HepG2 (cell line): ENCODE measurements around the gene CAMK2D. TPM values are rescaled to one million over a fixed set of nuclear protein-coding genes. Genes with fewer than 3 reads are reported as not detected.
A peak's percentile ranks its signal among the peaks of the same experiment; 100 is the strongest.

Experiments used
- ASH2L ChIP-seq: fragments of 300-600, 200-600 bp; sonication (generic); IDR thresholded peaks from 2 replicates; pipeline ENCODE4 v1.7.0; 2017; ENCODE audit warnings: low read depth, mild to moderate bottlenecking, moderate library complexity, mixed read lengths, low read length; ENCODE audit not compliant: insufficient read length
- HOXA5 ChIP-seq: sonication (generic); formaldehyde crosslinking; IDR thresholded peaks from 2 replicates; pipeline ENCODE4 v1.4.0; 2020; ENCODE audit warnings: missing genetic modification reagents
- NR2C2 ChIP-seq: sonication (generic); formaldehyde crosslinking; IDR thresholded peaks from 2 replicates; pipeline ENCODE4 v1.4.0; 2020; ENCODE audit warnings: missing genetic modification reagents, mild to moderate bottlenecking, moderate library complexity, borderline replicate concordance
- RFXAP ChIP-seq: sonication (generic); formaldehyde crosslinking; IDR thresholded peaks from 2 replicates; pipeline ENCODE4 v1.4.0; 2020; ENCODE audit warnings: missing genetic modification reagents, borderline replicate concordance
- SP5 ChIP-seq: IDR thresholded peaks from 2 replicates; pipeline ENCODE4 v1.6.1; 2016; ENCODE audit warnings: low read depth, borderline replicate concordance
- YEATS4 ChIP-seq: sonication (generic); formaldehyde crosslinking; IDR thresholded peaks from 2 replicates; pipeline ENCODE4 v1.4.0; 2020; ENCODE audit warnings: missing genetic modification reagents, borderline replicate concordance
- ZFP90 ChIP-seq: sonication (generic); formaldehyde crosslinking; IDR thresholded peaks from 2 replicates; pipeline ENCODE4 v1.8.0; 2022; ENCODE audit warnings: missing genetic modification reagents, mild to moderate bottlenecking, inconsistent platforms, borderline replicate concordance
- ZIK1 ChIP-seq: sonication (generic); formaldehyde crosslinking; IDR thresholded peaks from 2 replicates; pipeline ENCODE4 v1.5.0; 2020; ENCODE audit warnings: mild to moderate bottlenecking, low read depth, missing genetic modification reagents, borderline replicate concordance
- ZNF7 ChIP-seq: IDR thresholded peaks from 2 replicates; pipeline ENCODE4 v1.6.1; 2016; ENCODE audit warnings: missing biosample characterization, missing genetic modification reagents
- ZNF772 ChIP-seq: sonication (generic); formaldehyde crosslinking; IDR thresholded peaks from 2 replicates; pipeline ENCODE4 v1.5.0; 2020; ENCODE audit warnings: mild to moderate bottlenecking, missing genetic modification reagents
- ZNF792 ChIP-seq: IDR thresholded peaks from 2 replicates; pipeline ENCODE4 v1.6.1; 2016
- ZNF891 ChIP-seq: sonication (generic); formaldehyde crosslinking; IDR thresholded peaks from 2 replicates; pipeline ENCODE4 v1.5.0; 2020; ENCODE audit warnings: mild to moderate bottlenecking, missing genetic modification reagents
- polyA plus RNA-seq, 8 experiments: library from polyadenylated mRNA; depleted of rRNA in 3 of 8; stranded (reverse) in 7 of 8; unstranded in 1 of 8; fragments of >200 nt; fragmentation: Illumina TruSeq in 4 of 8; extraction: Trizol in 4 of 8; gene quantifications; 2 replicates each; pipeline versions ENCODE4 v1.2.1 to v1.2.3, GENCODE V29; 2011 to 2016; ENCODE audit warnings: low read depth in 4 of 8, missing spikeins in 1 of 8, mixed read lengths in 1 of 8; ENCODE audit not compliant: insufficient read depth in 1 of 8
- total RNA-seq, 5 experiments: library from RNA; depleted of rRNA; stranded (reverse); fragments of >200 nt; fragmentation: Illumina TruSeq; extraction: Trizol; gene quantifications; 2 replicates each; pipeline ENCODE4 v1.2.3, GENCODE V29; 2016; ENCODE audit warnings: low read depth in 1 of 5
- TF ChIP-seq, protein P1 (sequence below), 2 experiments: sonication (generic) in 1 of 2; formaldehyde crosslinking in 1 of 2; IDR thresholded peaks; 2 replicates each; pipeline versions ENCODE4 v1.4.0 to v1.6.1; 2016 to 2020; ENCODE audit warnings: borderline replicate concordance in 1 of 2, low read depth in 1 of 2, mild to moderate bottlenecking in 1 of 2, missing genetic modification reagents in 1 of 2
- TF ChIP-seq, protein P2 (sequence below): sonication (generic); formaldehyde crosslinking; IDR thresholded peaks from 2 replicates; pipeline ENCODE4 v1.4.0; 2020; ENCODE audit warnings: missing genetic modification reagents
- TF ChIP-seq, protein P3 (sequence below): sonication (generic); formaldehyde crosslinking; IDR thresholded peaks from 2 replicates; pipeline ENCODE4 v1.5.0; 2020; ENCODE audit warnings: mild to moderate bottlenecking, missing genetic modification reagents
- TF ChIP-seq, protein P4 (sequence below): sonication (generic); formaldehyde crosslinking; IDR thresholded peaks from 2 replicates; pipeline ENCODE4 v1.4.0; 2020; ENCODE audit warnings: missing genetic modification reagents
- TF ChIP-seq, protein P5 (sequence below): sonication (generic); formaldehyde crosslinking; IDR thresholded peaks from 2 replicates; pipeline ENCODE4 v1.8.0; 2022; ENCODE audit warnings: missing genetic modification reagents, low read depth, mild to moderate bottlenecking, borderline replicate concordance

The CAMK2D gene
- total and polyA plus RNA-seq, 2 of the 13 experiments (the other 11 are each of a cell fraction or from before 2014, with no cell fraction given): 18.0 to 65.4 TPM

DNA sequence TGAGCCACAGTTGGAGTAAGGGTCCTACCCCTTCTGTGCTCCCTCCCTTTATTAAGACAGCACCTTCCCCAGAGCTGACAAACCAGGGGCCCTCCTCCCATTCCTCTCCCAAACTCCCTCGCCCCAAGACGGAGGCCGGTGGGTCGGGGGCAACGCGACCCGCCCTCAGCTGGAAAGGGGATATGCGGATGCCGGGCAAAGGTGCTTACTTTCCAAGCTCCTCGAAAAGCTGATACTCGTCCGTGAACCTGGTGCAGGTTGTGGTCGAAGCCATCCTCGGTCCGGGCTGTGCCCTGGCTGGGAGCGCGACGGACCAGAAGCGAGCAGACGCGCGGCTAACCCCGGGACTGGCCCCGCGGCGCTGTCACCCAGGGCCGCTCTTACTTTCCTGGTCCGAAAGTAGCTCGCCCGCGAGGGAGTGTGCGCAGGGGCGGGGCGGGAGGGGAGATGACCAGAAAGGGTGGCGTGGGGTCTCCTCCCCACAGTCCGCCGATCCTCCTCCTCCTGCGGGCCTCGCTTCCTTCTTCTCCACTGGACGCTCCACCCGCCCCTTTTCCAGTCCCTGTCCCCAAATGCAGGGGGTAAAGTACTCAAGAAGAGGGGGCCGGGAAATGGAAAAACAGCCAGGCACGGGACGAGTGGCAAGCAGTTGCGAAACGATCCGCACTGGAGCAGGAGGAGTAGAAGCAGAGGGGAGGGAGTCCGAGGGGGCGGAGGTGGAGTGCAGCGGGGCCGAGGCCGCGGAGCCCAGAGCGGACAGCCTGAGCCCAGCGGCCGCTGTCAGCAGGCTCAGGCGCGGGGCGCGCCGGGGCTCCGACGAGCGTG is 531 bp downstream of the CAMK2D start (continued):
- TF ChIP-seq, protein P1, sequence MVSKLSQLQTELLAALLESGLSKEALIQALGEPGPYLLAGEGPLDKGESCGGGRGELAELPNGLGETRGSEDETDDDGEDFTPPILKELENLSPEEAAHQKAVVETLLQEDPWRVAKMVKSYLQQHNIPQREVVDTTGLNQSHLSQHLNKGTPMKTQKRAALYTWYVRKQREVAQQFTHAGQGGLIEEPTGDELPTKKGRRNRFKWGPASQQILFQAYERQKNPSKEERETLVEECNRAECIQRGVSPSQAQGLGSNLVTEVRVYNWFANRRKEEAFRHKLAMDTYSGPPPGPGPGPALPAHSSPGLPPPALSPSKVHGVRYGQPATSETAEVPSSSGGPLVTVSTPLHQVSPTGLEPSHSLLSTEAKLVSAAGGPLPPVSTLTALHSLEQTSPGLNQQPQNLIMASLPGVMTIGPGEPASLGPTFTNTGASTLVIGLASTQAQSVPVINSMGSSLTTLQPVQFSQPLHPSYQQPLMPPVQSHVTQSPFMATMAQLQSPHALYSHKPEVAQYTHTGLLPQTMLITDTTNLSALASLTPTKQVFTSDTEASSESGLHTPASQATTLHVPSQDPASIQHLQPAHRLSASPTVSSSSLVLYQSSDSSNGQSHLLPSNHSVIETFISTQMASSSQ (IDR thresholded peaks at IDR 0.05; ENCODE audit: low read depth): no peak
- TF ChIP-seq, protein P1 (CRISPR knock-in tag; IDR thresholded peaks at IDR 0.05; ENCODE audit: borderline replicate concordance): peak; percentile 41; the same call in 1 of the 2 replicates
- TF ChIP-seq, protein P2, sequence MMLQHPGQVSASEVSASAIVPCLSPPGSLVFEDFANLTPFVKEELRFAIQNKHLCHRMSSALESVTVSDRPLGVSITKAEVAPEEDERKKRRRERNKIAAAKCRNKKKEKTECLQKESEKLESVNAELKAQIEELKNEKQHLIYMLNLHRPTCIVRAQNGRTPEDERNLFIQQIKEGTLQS (CRISPR knock-in tag): 0 out of 2 replicates have a peak, but pooled peaks have one; percentile 15
- TF ChIP-seq ZFP90 (CRISPR knock-in tag): peak; percentile 23
- TF ChIP-seq ZIK1: 0 out of 2 replicates have a peak, but pooled peaks have one; percentile 9
- peak; percentile 67; the same call in 1 of the 2 replicates for TF ChIP-seq ZNF891
- TF ChIP-seq ZNF772 (CRISPR knock-in tag): 0 out of 2 replicates have a peak, but pooled peaks have one; percentile 2
- no peak for TF ChIP-seq ZNF7
- TF ChIP-seq, protein P3, sequence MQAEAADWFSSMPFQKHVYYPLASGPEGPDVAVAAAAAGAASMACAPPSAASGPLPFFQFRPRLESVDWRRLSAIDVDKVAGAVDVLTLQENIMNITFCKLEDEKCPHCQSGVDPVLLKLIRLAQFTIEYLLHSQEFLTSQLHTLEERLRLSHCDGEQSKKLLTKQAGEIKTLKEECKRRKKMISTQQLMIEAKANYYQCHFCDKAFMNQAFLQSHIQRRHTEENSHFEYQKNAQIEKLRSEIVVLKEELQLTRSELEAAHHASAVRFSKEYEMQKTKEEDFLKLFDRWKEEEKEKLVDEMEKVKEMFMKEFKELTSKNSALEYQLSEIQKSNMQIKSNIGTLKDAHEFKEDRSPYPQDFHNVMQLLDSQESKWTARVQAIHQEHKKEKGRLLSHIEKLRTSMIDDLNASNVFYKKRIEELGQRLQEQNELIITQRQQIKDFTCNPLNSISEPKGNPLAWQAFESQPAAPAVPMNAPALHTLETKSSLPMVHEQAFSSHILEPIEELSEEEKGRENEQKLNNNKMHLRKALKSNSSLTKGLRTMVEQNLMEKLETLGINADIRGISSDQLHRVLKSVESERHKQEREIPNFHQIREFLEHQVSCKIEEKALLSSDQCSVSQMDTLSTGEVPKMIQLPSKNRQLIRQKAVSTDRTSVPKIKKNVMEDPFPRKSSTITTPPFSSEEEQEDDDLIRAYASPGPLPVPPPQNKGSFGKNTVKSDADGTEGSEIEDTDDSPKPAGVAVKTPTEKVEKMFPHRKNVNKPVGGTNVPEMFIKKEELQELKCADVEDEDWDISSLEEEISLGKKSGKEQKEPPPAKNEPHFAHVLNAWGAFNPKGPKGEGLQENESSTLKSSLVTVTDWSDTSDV: no peak
- TF ChIP-seq NR2C2 (CRISPR knock-in tag): peak; percentile 47; the same call in 1 of the 2 replicates
- 0 out of 2 replicates have a peak, but pooled peaks have one; percentile 43 for TF ChIP-seq RFXAP (CRISPR knock-in tag)
- peak; percentile 21; the same call in 1 of the 2 replicates for TF ChIP-seq YEATS4 (CRISPR knock-in tag)
- TF ChIP-seq, protein P4, sequence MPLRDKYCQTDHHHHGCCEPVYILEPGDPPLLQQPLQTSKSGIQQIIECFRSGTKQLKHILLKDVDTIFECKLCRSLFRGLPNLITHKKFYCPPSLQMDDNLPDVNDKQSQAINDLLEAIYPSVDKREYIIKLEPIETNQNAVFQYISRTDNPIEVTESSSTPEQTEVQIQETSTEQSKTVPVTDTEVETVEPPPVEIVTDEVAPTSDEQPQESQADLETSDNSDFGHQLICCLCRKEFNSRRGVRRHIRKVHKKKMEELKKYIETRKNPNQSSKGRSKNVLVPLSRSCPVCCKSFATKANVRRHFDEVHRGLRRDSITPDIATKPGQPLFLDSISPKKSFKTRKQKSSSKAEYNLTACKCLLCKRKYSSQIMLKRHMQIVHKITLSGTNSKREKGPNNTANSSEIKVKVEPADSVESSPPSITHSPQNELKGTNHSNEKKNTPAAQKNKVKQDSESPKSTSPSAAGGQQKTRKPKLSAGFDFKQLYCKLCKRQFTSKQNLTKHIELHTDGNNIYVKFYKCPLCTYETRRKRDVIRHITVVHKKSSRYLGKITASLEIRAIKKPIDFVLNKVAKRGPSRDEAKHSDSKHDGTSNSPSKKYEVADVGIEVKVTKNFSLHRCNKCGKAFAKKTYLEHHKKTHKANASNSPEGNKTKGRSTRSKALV (CRISPR knock-in tag): peak; percentile 8; the same call in 1 of the 2 replicates
- peak; percentile 35; the same call in 1 of the 2 replicates for TF ChIP-seq SP5
- 0 out of 2 replicates have a peak, but pooled peaks have one; percentile 36 for TF ChIP-seq HOXA5 (CRISPR knock-in tag)
- TF ChIP-seq, protein P5, sequence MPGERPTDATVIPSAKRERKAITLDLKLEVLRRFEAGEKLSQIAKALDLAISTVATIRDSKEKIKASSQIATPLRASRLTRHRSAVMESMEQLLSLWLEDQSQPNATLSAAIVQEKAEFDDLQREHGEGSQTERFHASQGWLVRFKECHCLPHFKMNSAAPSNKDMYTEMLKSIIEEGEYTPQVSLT (CRISPR knock-in tag): no peak
- TF ChIP-seq ZNF792: 0 out of 2 replicates have a peak, but pooled peaks have one; percentile 3
- peak; percentile 67 for TF ChIP-seq ASH2L
